GM23248 (cell line): ENCODE measurements around the gene GNAI2.

Experiments used
- EZH2 ChIP-seq: fragments of 200-600 bp; sonication (generic); IDR thresholded peaks from 2 replicates; pipeline ENCODE4 v1.6.1; 2018; ENCODE audit warnings: antibody characterized with exemption, mild to moderate bottlenecking; ENCODE audit not compliant: insufficient read depth, poor library complexity, severe bottlenecking
- EZH2phosphoT487 ChIP-seq: fragments of 200-600 bp; sonication (generic); IDR thresholded peaks from 2 replicates; pipeline ENCODE4 v1.6.1; 2018; ENCODE audit warnings: antibody characterized with exemption, moderate library complexity, mild to moderate bottlenecking, low read depth; ENCODE audit not compliant: insufficient read depth

- TF ChIP-seq EZH2 (no peak), EZH2phosphoT487 (no peak)
Observed at GRCh38 chr3:50266836-50267235, 30.8 kb downstream of the GNAI2 start.
